PFSK-1 (cell line): ENCODE data around the gene METTL17.

Experiments used
- POLR2AphosphoS5 ChIP-seq: IDR thresholded peaks from 2 replicates; pipeline ENCODE4 v1.6.1; 2012; ENCODE audit warnings: low read depth, mild to moderate bottlenecking, control low read depth, low read length, moderate library complexity
- SIN3A ChIP-seq: IDR thresholded peaks from 2 replicates; pipeline ENCODE4 v1.6.1; 2012; ENCODE audit warnings: mild to moderate bottlenecking, low read length, moderate library complexity, borderline replicate concordance; ENCODE audit not compliant: insufficient read depth
- TAF1 ChIP-seq: IDR thresholded peaks from 2 replicates; pipeline ENCODE4 v1.6.1; 2012; ENCODE audit warnings: low read length, control low read depth, borderline replicate concordance; ENCODE audit not compliant: insufficient read depth
- TF ChIP-seq, protein P1 (sequence below), 2 experiments: IDR thresholded peaks; 2 replicates each; pipeline versions ENCODE4 v1.6.1 to v1.8.0; 2011 to 2012; ENCODE audit warnings: low read depth in 2 of 2, low read length in 2 of 2, control low read depth in 1 of 2, inconsistent platforms in 1 of 2, mild to moderate bottlenecking in 1 of 2, moderate library complexity in 1 of 2; ENCODE audit not compliant: insufficient read depth in 1 of 2

DNA sequence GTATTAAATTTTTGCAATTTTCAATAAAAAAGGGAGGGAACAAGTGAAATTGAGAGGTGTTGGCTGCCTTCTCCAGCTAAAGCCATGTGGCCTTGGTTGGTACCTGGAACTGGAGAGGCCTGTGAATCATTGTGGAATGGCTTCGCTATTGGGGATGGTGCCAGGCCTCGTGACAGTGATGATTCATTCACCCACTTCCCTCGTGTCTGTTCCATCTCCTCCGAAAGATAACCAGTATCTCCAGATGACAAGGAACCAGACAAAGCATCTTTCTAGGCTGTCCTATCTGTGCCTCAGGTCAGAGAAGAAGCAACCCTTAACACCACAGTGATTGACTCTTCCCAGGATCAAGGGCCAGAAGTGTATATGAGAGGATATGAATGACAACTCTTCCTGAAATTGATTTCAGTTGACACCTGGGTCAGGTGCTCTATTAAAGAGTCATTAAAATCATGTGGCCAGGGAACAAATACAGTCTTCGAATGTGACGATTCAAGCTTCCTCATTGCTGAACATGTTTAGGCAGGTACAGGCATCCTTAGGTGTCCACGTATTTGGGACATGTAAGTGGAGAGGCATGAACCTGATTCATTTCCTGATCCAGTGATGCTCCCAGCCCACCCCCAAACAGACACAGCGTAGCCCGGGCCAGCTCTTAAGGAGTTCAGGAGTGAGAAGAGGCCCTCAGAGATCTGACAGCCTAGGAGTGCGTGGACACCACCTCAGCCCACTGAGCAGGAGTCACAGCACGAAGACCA lies 52.1 kb downstream of the METTL17 start, which contains the start of gene RNASE7:
- no peak for TF ChIP-seq TAF1
- TF ChIP-seq POLR2AphosphoS5: no peak
- no peak for TF ChIP-seq SIN3A
- TF ChIP-seq, protein P1, sequence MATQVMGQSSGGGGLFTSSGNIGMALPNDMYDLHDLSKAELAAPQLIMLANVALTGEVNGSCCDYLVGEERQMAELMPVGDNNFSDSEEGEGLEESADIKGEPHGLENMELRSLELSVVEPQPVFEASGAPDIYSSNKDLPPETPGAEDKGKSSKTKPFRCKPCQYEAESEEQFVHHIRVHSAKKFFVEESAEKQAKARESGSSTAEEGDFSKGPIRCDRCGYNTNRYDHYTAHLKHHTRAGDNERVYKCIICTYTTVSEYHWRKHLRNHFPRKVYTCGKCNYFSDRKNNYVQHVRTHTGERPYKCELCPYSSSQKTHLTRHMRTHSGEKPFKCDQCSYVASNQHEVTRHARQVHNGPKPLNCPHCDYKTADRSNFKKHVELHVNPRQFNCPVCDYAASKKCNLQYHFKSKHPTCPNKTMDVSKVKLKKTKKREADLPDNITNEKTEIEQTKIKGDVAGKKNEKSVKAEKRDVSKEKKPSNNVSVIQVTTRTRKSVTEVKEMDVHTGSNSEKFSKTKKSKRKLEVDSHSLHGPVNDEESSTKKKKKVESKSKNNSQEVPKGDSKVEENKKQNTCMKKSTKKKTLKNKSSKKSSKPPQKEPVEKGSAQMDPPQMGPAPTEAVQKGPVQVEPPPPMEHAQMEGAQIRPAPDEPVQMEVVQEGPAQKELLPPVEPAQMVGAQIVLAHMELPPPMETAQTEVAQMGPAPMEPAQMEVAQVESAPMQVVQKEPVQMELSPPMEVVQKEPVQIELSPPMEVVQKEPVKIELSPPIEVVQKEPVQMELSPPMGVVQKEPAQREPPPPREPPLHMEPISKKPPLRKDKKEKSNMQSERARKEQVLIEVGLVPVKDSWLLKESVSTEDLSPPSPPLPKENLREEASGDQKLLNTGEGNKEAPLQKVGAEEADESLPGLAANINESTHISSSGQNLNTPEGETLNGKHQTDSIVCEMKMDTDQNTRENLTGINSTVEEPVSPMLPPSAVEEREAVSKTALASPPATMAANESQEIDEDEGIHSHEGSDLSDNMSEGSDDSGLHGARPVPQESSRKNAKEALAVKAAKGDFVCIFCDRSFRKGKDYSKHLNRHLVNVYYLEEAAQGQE (IDR thresholded peaks at IDR 0.05; ENCODE audit: insufficient read depth in 1 of 2, low read depth in 2 of 2, low read length in 2 of 2): no peak
